Stimulated activated CD4-positive, alpha-beta T cell treated with anti-CD3 and anti-CD28 coated beads, Interleukin-1b, Interleukin-23, amount 100 ng/mL, for 1 hour (primary cell): ENCODE data around the gene FCHSD2.

Experiments
- DNase-seq, 2 donors: peaks; one replicate each; pipeline ENCODE4 v3.0.0-alpha.2; 2020; ENCODE audit warnings: low read depth in 2 of 2

FCHSD2 gene

DNA sequence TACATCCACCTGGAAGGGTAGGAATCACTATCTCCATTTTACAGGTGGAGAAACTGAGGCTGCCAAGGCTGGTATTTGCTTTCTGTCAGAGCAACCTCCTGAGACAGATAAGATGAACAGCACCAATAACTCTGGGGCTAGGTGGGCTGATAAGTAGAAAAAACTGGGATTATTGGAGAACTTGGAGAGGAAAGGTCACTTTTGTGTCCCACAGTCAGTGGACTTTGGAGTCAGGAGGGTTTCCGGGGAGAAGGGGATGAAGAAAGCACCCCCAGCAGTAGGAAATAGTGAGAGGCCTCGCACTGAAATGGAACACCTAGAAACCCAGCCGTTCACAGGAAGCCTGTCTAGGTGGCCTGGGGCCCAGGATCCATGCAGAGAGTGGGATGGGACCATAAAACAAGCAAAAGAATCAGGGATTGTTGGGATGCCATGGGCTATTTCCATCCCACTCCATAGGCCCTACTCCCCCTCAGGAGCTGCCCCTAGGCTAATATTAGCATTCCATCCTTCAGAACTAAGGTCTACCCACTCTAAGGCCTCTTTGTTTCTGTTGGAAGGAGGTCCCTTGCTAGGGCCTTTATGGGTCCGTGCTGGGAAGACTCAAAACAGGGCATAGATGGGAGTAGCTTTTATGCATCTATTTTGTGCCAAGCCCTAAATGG is 31.0 kb upstream of the FCHSD2 start:
- DNase-seq = no peak

DNA sequence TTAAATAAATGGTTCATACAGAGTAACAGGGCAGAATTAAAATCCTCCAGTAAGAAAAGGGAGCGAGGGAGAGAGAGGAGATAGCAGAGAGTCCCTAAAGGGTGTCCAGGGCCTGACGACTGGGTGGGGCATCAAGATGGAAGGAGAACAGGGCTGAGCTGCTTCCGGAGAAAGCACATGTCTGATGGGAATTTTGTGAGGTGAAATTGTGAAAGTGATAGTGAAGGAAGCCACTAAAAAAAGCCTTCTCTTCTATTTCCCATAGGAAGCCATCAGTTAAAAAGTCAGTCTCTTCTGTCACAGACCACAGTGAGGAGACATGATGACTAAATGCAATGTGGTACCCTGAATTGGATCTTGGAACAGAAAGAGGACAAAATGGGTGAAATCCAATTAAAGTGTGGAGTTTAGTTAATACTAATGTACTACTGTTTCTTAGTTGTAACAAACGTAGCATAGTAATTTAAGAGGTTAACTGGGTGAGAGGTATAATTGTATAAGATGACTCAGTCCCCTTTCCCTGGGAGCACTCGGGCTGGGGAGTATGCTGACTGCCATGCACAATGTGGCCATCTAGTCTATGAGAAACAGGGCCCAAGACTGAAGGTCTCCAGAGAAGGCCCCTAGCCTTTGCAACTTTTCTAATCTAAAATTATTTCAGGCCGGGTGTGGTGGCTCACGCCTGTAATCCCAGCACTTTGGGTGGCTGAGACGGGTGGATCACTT is 29.5 kb upstream of the FCHSD2 start:
- no peak for DNase-seq

- no peak for DNase-seq
Measured at GRCh38 chr11:73170140-73170539, 28.0 kb upstream of the FCHSD2 start.

DNA sequence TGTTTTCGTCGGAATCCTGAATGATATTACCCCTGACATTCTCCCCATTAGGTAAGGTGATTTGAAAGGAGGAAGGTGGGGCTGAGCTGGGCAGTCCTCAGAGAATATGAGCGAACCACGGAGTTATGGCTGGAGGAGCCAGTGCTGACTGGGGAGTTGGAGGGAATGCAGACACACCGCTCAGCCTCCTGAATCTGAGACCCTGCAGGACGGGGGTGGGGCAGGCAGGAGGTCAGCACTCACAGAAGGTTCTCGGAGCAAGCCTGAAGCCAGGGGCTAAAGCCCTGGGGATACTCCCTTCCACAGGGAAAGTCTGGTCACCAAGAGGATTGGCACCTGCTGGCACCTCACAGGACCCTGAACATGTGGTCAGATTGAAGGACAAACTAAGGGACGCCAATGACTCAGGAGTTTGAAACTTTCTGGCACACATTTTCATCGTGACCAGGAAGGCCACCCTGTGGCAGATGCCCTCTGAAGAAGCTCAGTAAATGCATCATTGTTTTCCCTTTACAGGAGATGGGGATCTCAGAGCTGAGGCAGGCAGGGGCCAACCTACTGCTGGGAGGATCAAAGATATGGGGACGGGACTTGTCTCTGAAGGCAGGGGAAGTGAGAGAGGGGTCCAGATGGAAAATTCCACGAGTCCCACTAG is 26.9 kb upstream of the FCHSD2 start:
- no peak for DNase-seq

GRCh38 chr11:73167363-73167954 is 25.3 kb upstream of the FCHSD2 start:
- DNase-seq = no peak

DNA sequence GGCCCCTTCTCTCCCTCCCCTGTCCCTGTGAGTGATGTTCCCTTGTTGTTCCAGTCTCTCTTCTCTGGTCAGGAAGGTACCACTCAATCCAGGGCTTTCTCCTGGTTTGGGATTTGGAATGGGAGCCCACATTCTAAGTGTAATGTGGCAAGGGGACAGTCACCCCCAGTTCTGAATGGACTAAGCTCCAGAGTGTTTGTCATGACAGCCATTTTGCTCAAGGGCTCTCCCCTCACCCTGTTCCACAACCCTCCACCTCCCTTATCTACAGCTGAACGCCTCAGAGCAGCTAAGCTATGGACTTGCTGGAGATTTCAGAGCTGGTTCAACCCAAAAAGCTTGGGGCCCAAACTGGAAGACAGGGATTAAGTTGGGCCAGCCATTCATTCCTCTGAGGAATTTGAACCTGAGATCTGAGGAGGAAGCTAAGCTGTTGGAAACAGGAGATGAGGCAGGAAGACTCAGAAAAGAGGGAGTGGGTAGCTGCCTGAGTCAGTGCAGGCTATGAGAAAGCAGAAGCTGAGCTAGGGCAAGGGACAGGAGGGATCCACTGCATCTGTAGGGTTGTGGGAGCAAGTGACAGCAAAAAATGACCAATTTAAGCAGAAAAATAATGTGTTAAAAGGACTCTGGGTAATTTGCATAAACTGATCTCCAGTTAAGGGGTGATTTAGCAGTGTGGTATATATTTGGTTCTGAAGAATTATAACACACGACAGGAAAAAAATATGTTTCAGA is 22.9 kb upstream of the FCHSD2 start:
- no peak for DNase-seq

DNA sequence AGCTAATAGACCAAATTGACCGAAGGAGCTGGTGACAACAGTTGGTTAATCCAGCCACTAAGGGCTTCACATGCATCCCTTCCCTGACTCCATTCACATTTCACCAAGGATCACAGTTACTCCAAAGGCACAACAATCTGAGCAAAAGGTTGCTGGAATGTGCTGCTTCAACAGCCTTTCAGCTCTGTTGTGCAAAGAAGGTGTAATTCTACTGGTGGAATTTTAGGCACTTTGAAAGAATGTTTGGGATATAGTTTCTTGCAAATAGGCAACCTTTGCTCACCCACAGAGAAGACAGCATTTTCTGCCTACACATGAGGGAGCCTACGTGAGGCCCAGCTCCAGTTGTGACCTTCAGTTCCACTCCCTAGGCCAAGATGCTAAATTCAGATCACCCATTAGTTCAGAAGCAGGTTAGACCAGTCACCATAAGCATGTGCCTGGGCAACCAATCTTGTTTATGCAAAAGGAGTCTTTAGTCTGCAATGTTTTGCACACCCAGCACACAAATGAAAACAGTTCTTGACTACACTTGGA is 21.6 kb upstream of the FCHSD2 start:
- DNase-seq = no peak

DNA sequence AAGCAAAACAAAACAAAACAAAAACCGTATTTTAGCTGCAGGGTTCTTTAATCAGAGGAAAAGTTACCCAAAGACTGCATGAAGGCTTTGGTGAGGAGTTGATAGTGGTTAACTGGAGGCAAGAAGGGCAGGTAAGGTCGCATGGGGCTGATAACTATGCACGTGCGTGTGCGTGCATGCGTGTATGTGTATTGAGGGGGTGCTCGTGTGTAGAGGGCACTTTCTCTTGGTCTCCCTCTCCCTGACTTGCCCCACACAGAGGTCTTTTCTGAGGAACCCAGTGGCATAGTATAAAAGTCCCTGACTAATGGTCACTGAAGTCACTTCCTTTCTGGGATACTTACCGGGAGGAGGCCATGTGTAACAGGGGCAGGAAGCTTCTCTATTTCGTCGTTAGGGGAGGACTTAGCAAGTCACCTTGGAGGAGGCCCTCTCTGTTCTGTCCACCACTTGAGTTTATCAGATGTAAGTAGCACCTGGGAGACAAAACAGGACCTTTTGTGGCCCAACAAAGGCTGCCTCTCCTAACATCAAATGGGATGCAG is 20.1 kb upstream of the FCHSD2 start:
- DNase-seq = no peak

DNA sequence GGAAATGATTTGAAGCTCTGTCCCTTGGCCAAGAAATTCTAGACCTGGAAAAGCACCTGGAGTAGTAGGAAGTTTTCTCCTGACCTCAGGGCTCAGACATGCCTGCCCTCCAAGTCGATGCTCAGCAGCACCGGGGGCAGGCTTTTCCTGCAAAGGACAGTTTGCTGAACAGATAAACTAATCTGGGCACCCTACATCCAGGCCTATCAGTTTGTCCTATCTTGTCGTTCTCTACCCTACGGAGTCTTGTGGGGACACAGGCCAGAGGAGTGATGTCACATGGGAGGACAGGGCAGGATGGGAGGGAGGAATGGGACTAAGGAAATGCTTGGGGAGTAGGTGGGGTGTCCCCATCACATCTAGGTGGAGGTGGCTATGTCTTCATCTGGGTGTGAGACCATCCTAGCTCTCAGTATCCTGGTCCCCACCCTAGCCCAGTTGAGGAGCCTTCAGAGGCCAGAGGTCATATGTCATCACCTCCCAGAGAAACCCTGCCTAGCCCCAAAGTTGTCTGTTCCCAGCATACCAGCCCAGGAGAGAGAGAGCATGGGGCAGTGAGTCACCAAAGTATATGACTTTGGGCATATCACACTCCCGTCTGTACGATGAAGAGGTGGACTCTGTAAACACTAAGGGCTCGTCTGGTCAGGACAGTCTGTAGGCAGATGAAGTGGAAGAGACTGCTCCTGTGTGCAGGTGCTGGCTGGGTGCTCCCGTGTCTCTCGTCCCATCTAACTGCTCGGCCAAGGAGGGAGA is 18.1 kb upstream of the FCHSD2 start:
- no peak for DNase-seq

DNA sequence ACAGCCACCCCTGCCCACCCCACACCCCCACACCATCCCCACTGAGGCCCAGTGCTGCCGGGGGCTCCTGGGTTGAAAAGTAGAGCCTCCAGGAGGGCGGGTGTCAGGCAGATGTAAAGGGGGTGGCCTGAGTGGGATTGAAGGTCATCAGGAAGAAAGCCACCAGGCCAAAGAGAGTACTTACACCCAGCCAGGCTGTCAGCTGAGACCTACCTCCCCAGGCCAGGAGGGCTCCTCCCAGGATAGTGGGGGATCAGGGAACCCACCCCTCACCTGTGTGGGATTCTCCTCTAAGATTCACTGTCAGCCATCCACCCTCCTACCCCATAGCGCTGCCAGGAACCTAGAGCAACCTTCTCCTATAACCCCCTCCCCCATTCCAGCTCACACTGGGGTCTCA is 17.2 kb upstream of the FCHSD2 start:
- DNase-seq = no peak

- DNase-seq = no peak
Measured at GRCh38 chr11:73158356-73159051, 16.4 kb upstream of the FCHSD2 start.

- DNase-seq = no peak
Measured at GRCh38 chr11:73157101-73158010, 15.2 kb upstream of the FCHSD2 start.

GRCh38 chr11:73156686-73157085 is 14.6 kb upstream of the FCHSD2 start:
- DNase-seq = no peak

- no peak for DNase-seq
Measured at GRCh38 chr11:73156114-73156513, 14.0 kb upstream of the FCHSD2 start.

DNA sequence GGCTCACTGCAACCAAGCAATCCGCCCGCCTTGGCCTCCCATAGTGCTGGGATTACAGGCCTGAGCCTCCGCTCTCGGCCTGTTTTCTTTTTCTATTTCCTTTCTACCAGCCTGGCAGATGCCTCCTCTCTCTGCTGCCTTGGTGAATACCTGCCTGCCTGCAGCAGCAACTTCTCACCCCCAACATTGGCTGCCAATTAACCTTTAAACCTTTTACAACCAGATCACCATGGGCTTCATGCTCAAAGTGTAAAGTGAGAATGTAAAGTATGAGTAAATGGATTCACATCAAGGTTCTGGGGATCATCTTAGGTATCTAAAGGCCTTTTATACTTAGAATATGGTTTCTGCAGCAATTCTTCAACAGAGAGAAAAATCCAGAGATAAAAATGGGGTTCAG is 13.0 kb upstream of the FCHSD2 start:
- no peak for DNase-seq

- DNase-seq = no peak
Measured at GRCh38 chr11:73154178-73154577, 12.1 kb upstream of the FCHSD2 start.

DNA sequence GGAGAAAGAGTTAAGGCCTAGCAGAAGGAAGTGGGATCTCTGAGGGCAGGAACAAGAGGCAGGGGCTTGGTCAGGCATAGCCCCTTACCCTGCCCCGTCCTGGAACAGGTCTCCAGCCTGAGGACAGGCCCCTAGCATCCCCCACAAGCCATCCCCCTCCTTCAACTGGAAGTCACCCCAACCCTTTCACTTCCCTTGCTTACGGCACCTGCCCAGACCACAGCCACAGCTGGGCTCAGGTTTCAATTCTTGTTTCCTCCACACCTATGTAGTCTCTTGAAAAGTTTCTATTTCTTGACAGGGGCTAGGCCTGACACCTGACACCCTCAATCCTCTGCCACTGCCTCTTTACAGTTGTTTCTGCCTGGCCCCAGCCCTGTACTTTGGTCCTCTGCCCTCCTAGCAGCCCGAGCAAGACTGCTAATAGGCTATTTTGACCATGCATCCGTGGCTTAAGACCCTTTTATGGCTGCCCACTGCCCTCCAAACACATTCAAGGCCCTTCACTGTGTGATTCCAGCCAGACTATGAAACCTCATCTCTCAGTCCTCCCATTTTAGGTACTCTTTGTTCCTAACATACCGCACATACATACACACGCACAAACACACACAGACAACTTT is 10.9 kb upstream of the FCHSD2 start:
- DNase-seq = no peak

- no peak for DNase-seq
Measured at GRCh38 chr11:73152086-73152853, 10.2 kb upstream of the FCHSD2 start.
